Nephron (organoid): ENCODE measurements around the gene GNPTG.

Source experiments
- H3K27ac Mint-ChIP-seq, 3 experiments: 2 replicates each; pipeline ENCODE4 v1.8.0; 2020; ENCODE audit warnings: mixed read lengths in 3 of 3, mild to moderate bottlenecking in 2 of 3, moderate library complexity in 1 of 3
- H3K27me3 Mint-ChIP-seq: 2 replicates; pipeline ENCODE4 v1.8.0; 2021; ENCODE audit warnings: low read depth, mild to moderate bottlenecking, moderate library complexity, mixed read lengths
- H3K36me3 Mint-ChIP-seq: 2 replicates; pipeline ENCODE4 v1.8.0; 2020; ENCODE audit warnings: low read depth, mixed read lengths
- H3K4me1 Mint-ChIP-seq: 2 replicates; pipeline ENCODE4 v1.8.0; 2020; ENCODE audit warnings: mixed read lengths
- H3K4me3 Mint-ChIP-seq, 3 experiments: 2 replicates each; pipeline ENCODE4 v1.8.0; 2020; ENCODE audit warnings: mild to moderate bottlenecking in 3 of 3, mixed read lengths in 3 of 3, moderate library complexity in 2 of 3
- H3K9me3 Mint-ChIP-seq: 2 replicates; pipeline ENCODE4 v1.8.0; 2020; ENCODE audit warnings: mixed read lengths
- TF ChIP-seq, protein P1 (sequence below), 3 experiments: fragments of 200-600 bp; sonication (generic); IDR thresholded peaks; one replicate each; pipeline ENCODE4 v1.5.0; 2021; ENCODE audit warnings: antibody characterized with exemption in 3 of 3; ENCODE audit not compliant: unreplicated experiment in 3 of 3

GNPTG gene

DNA sequence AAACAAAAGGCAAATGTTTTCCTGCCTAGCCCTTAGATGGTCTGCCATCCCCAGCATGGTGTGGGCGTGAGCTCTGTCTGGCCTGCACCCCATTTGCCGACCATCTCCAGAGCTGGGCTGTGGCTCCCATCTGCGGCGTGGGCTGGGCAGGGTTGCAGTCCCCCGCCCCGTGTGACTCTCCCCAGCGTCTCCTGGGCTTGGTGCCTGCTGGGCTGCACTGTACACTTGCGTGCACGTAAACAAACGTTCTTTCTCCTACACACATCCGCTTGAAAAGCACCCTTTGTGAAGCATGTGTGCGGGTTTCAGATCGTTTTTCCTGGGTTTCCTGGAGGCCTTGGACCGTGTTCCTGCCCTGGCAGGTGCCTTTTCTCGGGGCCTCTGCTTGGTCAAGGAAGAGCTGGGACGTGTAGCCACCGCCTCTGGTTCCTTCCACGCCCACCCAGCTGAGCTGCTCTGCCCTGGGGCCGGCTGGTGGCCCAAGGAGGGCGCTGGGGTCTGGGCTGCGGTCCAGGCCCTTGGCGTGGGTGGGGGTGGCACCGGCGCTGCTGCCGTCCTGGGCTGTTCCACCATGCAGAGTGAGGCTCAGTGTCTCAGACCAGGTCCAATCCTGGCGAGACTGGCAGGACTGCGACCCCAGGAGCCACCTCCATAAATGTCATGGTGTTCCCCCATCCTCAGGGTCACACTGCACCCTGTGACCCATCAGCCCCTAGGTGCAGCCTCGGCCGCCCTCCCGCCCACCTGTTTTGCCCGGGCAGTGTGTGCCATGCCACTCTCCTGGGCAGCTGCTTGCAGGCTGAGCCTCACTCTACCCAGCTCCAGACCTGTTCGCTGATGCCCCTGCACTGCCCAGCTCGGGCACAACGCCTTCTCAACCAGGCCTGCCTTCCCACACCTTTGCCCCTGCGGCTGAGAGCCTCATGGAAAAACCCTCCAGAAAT is 28.2 kb upstream of the GNPTG start:
- Mint-ChIP-seq H3K9me3 (no peaks in the 10 kb centered on the region), H3K36me3 (peaks cover 35% of the 10 kb centered on the region), H3K27ac (no peak overlapping the region), H3K4me3 (no peak overlapping the region), H3K4me1 (no peaks in the 10 kb centered on the region), H3K27me3 (no peaks in the 10 kb centered on the region)
- TF ChIP-seq, protein P1, sequence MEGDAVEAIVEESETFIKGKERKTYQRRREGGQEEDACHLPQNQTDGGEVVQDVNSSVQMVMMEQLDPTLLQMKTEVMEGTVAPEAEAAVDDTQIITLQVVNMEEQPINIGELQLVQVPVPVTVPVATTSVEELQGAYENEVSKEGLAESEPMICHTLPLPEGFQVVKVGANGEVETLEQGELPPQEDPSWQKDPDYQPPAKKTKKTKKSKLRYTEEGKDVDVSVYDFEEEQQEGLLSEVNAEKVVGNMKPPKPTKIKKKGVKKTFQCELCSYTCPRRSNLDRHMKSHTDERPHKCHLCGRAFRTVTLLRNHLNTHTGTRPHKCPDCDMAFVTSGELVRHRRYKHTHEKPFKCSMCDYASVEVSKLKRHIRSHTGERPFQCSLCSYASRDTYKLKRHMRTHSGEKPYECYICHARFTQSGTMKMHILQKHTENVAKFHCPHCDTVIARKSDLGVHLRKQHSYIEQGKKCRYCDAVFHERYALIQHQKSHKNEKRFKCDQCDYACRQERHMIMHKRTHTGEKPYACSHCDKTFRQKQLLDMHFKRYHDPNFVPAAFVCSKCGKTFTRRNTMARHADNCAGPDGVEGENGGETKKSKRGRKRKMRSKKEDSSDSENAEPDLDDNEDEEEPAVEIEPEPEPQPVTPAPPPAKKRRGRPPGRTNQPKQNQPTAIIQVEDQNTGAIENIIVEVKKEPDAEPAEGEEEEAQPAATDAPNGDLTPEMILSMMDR (IDR thresholded peaks at IDR 0.05; ENCODE audit: unreplicated experiment in 3 of 3): no peak

DNA sequence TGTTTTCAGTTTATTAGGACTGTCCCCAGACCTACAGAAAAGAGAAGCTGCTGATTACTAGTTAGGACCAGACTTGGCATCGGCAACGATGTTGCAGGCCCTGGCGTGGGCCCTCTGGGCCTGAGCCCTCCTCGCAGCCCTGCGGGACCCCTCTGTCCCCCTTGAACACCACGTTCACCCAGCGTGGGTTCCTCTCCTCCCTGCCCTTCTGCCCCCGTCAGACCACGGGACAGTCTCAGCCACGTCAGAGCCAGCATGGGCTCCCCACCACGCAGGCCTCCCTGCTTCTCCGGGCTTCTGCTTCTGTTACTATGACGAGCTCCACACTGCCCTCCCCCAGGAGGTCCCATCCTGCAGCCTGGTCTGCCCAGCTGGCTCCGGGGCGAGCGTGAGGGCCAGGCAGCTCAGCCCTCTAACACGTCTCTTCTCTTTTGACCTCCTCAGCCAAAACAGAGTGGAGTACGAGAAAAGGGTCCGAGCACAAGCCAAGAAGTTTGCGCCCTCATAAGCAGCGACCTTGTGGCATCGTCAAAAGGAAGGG is 27.4 kb upstream of the GNPTG start:
- peaks cover 30% of the 10 kb centered on the region for H3K36me3 Mint-ChIP-seq
- H3K4me1 Mint-ChIP-seq: no peaks in the 10 kb centered on the region
- TF ChIP-seq, protein P1 (IDR thresholded peaks at IDR 0.05; ENCODE audit: unreplicated experiment in 3 of 3): no peak
- no peak overlapping the region for H3K4me3 Mint-ChIP-seq
- no peak overlapping the region for H3K27ac Mint-ChIP-seq
- H3K27me3 Mint-ChIP-seq: peaks cover 3% of the 10 kb centered on the region
- no peaks in the 10 kb centered on the region for H3K9me3 Mint-ChIP-seq

DNA sequence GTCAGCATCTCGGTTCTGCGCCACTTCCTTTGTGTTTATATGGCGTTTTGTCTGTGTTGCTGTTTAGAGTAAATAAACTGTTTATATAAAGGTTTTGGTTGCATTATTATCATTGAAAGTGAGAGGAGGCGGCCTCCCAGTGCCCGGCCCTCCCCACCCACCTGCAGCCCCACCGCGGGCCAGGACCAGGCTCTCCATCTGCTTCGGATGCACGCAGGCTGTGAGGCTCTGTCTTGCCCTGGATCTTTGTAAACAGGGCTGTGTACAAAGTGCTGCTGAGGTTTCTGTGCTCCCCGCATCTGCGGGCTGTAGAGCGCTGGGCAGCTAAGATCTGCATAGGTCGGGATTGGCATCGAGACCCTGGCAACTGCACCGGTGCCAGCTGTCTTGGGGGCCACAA is 26.5 kb upstream of the GNPTG start:
- no peak overlapping the region for H3K4me3 Mint-ChIP-seq
- TF ChIP-seq, protein P1 (IDR thresholded peaks at IDR 0.05; ENCODE audit: unreplicated experiment in 3 of 3): no peak
- H3K36me3 Mint-ChIP-seq: peaks cover 21% of the 10 kb centered on the region
- peaks cover 9% of the 10 kb centered on the region for H3K27me3 Mint-ChIP-seq
- H3K9me3 Mint-ChIP-seq: no peaks in the 10 kb centered on the region
- H3K4me1 Mint-ChIP-seq: no peaks in the 10 kb centered on the region
- H3K27ac Mint-ChIP-seq: no peak overlapping the region

DNA sequence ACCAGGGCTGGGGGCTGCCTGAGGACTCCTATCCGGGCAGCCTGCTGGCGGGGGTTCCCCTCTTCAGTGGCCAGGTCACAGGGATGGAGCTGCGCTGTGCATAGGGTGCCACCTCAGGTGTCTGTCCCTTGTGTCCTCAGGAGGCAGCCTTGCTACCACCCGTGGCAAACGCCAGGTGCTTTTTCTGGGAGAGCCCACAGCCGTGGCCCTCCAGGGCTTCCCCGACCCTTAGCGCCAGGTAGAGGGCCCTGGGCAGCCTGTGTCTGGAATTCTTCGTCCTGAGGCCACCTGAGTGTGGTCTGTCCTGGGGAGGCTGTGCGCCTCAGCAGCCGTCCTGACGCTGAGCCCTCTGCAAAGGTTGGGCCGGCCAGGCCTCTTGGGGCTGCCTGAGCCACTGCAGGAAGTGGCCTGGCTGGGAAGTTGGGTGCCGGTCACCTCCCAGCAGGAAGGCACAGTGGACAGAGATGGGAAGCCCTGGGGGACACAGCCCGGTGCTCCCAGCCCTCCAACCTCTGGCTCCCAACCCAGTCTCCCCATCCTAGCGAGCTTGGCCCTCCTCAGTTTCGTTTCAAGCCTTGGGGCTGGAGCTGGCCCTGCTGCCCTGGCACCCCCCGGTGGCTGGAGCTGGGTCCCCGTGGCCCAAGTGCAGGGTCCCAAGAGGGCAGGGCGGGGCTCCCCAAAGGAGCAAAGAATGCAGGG is 25.9 kb upstream of the GNPTG start:
- Mint-ChIP-seq H3K4me1 (no peaks in the 10 kb centered on the region), H3K9me3 (no peaks in the 10 kb centered on the region), H3K27me3 (peaks cover 14% of the 10 kb centered on the region), H3K36me3 (peaks cover 20% of the 10 kb centered on the region), H3K4me3 (no peak overlapping the region), H3K27ac (no peak overlapping the region)
- TF ChIP-seq, protein P1 (IDR thresholded peaks at IDR 0.05; ENCODE audit: unreplicated experiment in 3 of 3): no peak

DNA sequence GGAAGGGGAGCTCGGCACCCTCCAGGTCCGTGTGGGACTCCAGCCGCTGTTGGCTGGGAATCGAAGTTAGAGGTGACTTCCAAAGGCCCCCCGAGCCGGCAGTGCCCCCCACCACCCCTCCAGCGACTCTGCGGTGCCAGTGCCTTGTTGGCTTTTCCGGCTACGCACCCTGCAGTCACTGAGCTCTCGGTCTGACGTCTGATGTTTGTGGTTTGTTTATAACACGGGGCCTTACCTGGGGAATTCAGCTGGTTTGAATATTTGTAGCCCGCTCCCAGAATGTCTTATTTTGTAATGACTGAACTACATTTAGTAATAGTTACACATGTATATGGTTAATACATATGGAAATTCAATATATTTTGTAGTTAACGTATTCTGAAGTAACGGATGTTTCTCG is 25.3 kb upstream of the GNPTG start:
- Mint-ChIP-seq H3K4me3 (no peak overlapping the region), H3K27ac (peak overlapping the region in 2 of 3 experiments; percentile 5 to 40), H3K27me3 (peaks cover 20% of the 10 kb centered on the region), H3K4me1 (no peaks in the 10 kb centered on the region), H3K9me3 (no peaks in the 10 kb centered on the region), H3K36me3 (peaks cover 20% of the 10 kb centered on the region)
- TF ChIP-seq, protein P1 (IDR thresholded peaks at IDR 0.05; ENCODE audit: unreplicated experiment in 3 of 3): no peak
